Measurements from ENCODE around the gene CHRNB4.
"Not testable (repeated sequence)": the region's sequence is repeated elsewhere in the genome, so short reads cannot be mapped to it uniquely, and the experiment has no call there.

Gene CHRNB4, protein sequence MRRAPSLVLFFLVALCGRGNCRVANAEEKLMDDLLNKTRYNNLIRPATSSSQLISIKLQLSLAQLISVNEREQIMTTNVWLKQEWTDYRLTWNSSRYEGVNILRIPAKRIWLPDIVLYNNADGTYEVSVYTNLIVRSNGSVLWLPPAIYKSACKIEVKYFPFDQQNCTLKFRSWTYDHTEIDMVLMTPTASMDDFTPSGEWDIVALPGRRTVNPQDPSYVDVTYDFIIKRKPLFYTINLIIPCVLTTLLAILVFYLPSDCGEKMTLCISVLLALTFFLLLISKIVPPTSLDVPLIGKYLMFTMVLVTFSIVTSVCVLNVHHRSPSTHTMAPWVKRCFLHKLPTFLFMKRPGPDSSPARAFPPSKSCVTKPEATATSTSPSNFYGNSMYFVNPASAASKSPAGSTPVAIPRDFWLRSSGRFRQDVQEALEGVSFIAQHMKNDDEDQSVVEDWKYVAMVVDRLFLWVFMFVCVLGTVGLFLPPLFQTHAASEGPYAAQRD

DNA sequence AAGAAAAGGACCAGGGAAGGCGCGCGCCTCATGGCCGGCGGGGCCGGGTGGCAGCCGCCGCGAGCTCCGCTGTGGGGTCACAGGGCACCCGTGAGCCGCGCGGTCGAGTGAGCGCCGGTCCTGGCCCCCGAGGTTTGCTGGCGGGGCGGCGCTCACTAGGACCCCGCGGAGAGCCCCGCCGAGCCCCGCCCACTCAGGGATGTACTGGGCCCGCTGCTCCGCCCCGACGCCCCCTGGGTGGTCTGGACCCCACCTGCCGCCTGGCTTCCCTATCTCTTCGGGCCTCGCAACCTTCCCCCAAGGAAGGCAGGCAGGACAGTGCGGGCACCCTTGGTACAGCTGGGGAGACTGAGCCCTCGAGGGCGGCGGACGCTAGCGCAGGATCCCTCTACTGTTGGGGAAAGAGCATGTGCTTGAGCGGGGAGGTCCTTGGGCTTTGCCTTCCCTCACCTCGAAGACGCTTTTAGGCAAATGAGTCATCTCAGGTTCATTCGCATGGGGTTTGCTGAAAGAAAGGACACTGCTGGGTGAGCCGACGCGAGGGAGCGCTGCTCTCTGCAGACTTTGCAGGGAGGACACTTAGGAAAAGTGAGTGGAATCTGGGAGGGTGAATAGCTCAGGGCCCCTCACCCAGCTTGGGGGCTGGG, at the start of gene CHRNB4:
CHRNB4 (minus strand) TSS at position 109 of the 647 bp plus-strand sequence; CDS start at position 32, 77 bp downstream.
- no peak for DNase-seq (ENCODE audit: low read depth)

DNA sequence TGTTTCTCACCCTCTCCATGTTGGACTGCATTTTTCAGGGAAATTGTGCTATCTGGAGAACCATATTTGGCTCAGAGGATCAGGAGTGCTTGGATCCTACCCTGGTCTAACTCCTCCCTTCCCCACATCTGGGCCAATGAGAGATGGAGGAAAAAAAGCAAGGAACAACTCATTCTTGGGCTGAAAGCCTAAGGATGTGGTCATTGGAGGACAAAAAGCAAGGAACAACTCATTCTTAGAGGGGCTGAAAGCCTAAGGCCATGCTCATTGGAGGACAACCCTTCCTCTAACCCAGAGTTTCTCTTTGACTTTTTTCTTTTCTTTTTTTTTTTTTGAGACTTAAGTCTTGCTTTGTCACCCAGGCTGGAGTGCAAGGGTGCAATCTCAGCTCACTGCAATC, 48.6 kb upstream of the CHRNB4 start:
- DNase-seq (ENCODE audit: low read depth), result no peak

DNA sequence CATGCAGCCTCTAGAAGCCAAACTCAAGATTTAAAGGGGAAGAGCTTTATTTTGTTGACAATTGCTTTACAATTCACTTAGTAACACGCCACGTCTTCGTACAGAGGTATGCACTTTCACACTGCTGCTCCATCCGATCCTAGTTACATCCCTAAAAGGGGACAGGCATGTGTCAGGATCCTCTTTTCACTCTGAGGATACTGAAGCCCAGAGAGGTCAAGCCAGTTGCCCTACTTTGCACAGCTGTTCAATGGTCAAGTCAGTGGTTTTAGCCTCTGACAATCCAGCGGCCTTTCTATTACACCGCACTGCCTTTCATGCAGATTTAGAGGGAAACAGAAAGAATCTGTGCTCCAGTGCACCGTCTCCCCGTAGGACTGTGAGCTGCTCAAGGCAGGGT, 44.9 kb upstream of the CHRNB4 start:
- DNase-seq (ENCODE audit: low read depth), result no peak

DNA sequence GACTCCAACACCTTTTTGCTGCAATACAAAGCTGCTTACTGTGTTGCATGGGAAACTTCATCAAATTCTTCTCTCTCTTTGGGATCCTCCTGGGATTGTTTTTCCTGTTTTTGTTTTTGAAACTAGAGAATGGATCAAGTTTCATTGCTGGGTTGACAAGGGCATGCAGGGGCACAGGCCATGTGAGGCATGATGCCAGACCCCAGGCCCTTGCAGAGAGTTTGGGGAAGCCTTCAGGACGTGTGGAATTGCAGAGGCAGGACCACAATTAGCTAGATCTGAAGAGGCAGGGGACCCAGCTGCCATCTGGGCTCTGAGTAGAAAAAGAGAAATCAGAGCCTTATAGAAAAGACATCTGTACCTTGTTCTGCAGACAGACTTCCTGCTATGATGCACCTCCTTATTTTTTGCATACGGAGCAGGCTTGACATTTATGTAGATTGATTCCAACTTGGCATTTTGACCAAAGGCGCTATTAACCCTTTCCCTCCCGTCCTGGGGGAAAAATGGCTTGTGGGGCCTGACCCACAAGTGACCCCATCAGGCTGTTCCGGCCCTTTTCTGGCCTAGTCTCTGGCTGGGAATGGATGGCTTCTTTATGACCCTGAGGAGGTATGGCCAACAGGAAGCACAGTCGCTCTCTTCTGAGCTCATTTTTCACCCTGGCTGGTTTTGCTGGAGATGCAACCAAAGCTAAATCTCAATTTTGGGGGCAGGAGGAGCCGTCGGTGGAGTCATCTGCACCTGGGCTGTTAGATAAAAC, 44.3 kb upstream of the CHRNB4 start:
- DNase-seq (ENCODE audit: low read depth), result no peak

DNA sequence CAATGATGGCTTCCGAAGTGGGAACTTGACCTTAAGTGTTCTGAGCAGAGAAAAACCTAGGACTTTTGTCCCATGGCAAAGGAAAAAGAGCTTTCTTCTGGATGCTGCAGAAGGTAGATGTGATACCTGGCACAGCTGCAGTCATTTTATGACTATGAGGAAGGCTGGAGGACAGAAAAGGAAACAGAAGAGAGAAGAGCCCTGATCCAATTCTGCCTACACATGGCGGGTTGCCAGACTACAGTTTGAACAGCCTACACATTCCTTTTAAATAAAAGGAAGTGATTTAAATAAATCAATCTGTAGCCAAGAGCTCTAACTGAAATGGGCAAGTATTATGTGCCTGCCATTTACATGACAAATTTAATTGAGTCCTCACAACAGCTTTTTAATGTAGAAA, 43.6 kb upstream of the CHRNB4 start:
- DNase-seq (ENCODE audit: low read depth), result no peak

DNA sequence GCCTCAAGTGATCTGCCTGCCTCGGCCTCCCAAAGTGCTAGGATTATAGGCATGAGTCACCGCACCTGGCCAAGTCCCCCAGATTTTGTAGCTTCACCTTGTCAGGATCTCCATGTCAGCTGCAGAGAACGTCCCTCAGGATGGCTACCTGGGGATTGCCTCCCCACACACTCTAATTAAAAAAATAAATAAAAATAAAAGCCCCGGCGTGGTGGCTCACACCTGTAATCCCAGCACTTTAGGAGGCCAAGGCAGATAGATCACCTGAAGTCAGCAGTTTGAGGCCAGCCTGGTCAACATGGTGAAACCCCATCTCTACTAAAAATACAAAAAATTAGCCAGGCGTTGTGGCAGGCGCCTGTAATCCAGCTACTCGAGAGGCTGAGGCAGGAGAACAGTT, 42.6 kb upstream of the CHRNB4 start:
- DNase-seq (ENCODE audit: low read depth), result not testable (repeated sequence)

DNA sequence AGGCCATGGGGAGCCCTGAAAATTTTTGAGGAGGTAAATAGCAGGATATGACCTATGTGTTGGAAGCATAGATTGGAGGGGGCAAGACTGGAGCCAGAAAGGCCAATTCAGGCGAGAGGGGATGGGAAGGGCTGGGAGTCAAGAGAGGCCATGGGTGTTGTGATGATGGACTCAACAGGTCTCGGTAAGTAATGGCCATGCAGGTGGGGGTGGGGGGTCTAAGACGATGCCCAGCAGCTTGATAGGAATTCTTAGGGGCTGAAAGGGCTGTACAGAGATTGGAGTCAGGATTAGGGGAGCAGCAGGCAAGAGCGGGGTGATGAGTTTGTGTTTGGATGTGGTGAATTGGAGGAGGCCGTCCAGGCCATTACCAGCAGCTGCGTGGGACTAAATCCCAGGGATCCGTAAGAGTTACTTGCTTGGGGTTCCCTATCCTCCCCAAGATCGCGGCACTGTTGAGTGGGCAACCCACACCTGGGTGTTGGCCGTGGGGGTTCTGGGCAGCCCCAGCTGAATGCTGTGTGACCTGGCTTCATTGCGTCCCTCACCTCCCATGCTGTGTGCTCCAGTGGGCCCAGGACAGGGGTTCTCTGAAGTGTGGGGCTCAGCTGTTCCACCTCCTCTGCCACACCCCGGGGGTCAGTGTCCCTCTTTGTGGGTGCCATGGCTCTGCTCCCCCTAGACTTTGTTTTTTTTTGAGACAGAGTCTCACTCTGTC, 41.8 kb upstream of the CHRNB4 start:
- no peak for DNase-seq (ENCODE audit: low read depth)

DNA sequence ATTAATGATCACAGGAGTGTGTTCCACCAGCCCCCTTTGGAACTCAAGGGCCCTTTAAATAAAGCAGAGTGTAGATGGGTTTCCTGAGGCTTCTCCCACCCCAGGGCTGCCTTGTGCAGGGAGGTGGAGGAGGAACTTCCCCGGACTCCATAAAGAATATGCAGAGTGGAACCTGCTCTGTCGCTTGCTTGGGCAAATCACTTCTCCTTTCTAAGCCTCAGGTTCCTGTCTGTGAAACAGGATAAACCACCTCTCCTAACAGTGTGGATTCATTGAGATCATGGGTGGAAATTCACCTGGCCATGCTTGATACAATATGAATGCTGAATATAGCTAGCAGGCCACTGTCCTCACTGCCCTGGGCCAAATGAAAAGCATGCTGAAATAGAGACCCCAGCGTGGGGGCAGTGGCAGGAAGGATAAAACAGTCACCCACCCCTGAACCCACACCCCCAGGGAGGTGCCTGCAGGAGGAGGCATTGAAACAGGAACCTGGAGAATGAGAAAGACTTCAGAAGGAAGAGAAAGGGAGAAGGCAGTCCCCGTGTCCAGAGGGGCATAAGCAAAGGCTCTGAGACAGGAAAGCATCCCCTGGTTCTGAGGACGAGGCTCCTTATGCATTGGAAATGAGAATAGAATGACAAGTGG, 41.1 kb upstream of the CHRNB4 start:
- no peak for DNase-seq (ENCODE audit: low read depth)

DNA sequence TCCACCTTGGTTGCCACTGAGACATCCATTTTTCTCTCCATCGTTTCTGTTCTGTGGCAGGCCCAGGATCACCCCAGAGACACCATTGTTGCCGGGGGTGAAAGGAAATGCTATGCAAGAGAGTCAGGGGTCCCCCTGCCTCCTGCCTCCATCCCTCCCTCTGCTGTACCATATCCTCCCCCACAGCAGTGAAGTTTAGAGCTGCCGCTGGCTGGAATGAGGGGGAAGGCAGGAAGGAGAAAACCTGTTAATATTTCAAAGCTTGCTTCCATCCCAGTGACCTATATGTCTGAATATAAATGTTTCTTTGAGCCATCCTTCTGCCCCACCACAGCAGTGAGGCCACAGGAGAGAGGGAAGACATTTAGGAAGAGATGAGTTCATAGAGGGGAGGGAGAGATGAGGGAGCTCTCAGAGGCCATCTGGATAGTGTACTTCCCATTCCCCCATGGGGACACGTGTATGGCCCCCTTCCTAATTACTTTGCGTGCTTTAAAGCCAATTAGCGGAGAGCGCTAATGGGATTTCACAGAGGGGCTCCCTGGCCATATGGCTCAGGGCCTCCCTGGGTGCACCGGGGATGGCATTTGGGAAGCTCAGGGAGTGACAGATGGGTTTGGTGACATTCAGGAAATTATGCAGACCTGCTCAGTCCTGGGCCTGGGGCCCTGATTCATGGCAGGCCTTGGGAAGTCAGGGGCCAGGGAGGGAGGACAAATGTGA, 40.4 kb upstream of the CHRNB4 start:
- no peak for DNase-seq (ENCODE audit: low read depth)

DNA sequence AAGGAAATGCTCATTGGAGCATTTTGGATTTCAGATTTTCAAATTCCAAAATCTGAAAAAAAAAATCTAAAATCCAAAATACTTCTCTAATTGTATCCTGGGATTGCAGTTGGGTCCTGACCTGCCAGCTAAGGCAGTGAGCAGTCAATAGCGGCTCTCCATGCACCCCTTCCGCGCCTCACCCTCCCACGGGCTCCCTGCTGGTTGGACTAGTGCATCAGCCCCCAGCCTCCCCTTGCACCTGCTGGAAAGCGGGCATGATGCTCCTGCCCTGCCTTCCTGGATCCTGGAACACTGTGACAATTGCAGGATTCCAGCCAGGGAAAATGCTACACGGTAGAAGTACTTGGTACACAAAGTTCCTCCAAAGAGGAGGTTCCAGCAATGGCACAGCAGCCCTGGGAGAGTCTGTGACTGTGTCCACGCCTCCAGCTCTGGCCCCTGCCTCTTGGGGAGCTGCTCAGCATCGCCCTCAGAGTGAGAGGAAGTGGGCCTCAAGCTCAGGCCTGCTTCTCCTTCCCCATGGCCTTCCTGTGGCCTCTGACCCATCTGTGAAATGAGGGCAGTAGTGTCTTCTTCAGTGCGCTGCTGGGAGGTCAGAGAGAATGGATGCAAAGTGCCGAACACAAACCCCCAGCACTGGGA, 39.5 kb upstream of the CHRNB4 start:
- DNase-seq (ENCODE audit: low read depth), result no peak

DNA sequence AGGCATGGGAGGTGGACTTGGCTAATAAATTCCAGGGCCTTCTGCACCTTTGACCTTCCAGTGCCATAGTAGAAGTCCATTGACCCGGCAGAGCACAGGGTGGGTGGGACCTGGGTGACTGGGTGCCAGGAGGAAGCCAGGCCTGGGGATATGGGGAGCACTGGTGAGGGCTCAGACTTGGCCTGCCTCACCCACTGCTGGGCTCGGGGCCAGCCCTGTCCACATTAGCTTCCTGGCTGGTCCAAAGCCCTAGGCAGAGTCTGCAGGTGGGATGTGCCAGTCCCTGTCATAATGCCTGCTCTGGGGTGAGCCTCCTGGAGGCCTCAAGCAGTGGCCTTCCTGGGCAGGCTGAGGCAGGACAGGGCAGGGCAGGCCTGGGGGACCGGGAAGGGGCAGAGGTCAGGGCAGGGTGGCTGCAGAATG, 38.1 kb upstream of the CHRNB4 start:
- DNase-seq (ENCODE audit: low read depth), result no peak

DNA sequence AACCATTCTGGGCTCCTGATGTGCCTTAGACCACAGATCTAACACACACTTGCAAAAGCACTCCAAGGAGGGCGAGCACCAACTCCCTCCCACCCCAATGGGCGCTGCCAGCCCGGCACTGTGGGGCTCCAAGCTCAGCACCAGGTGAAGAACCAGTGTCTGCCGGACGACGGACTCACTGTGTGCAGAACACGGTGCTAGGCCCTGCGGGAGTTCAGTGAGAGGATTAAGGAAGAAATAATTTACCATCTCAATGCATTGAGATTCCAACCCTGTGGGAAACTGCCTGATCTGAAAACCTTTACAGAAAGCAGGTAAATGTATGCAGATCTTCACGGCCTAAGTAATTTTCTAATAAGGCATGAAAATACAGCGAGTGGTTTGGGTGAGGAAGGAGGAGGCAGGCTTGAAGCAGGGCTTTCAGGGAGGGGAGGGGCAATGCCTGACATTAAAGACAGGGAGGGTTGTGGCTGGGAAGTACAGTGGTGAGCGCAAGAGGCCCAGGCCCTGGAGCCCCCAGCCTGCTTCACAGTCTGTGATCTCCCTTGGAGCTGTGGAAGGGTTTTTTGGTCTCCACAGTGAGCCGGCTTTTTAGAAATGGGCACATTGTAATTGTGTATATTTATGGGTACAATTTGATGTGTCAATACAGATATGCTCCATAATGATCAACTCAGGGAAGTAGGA, 35.6 kb upstream of the CHRNB4 start:
- no peak for DNase-seq (ENCODE audit: low read depth)

DNA sequence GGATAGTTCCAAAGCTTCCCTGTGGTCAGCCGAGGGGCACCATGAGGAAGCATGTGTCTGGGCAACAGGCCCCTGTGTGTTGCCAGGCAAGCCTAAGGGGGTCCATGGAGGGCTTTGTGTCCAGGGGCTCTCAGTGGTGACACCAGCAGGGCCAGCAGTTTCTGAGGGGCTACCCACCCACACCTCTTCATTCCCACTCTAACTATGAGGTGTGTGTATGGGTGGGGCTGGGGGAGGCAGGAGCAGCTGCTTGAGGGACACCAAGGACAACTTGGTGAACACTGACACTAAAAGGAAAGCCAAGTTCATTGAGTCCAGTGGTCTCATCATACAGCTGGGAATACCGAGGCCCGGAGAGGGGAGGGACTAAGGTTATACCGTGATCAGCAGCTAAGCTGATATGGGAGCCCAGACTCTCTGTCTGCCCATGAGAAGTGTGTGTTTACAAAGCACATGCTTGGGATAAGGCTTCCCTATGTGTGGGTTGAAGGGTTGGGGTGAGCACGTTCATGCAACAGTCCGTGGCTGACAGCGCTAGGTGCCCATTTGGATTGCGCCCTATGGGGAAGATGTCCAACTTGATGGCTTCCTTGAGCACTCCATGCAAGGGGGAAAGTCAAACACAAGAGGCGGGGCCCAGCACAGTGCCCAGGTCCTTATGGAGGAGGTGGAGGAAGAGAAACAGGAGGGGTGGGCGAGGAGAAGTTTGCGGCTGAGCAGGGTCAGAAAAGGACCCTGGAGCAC, 34.8 kb upstream of the CHRNB4 start:
- DNase-seq (ENCODE audit: low read depth), result no peak

DNA sequence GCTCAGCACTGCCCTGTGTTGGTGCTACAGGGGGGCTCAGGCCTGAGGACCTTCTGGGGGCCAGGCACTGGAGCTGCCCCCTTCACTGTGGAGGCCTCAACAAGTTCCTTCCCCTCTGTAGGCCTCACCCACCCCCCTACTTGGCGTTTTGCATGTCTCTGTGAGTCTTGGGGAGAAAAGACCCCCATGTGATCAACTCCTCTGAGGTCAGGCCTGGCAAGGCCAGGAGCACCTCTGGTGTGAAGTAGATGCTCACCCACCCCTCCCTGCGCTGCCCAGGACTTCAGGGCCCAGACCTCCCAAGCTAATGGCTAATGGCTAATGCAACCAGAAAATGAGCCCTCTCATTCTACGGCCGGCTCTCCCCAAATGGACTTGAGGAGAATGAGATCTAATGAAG, 34.2 kb upstream of the CHRNB4 start:
- no peak for DNase-seq (ENCODE audit: low read depth)

DNA sequence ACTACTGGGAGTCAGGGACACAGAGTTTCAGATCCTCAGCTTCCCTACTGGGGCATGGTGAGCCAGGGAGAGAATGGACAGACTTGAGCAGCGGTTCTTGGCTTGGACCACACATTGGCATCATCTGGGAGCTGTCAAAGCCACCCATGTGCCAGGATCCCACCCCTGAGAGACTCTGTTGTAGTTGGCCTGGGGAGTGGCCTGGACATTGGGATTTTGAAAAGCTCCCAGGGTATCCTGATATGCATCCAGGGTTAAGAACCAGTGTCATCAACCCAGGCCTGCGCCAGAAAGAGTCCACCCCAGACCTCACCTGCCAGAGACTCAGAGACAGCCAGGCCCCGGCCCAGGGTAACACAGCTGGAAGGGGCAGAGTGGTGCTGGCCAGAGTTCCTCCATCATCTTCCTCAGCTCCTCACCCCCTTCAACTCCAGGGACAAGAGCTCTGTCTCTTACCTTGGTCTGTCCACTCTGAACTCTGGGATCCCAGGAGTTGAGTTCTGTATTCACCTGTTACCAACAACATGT, 33.0 kb upstream of the CHRNB4 start:
- DNase-seq (ENCODE audit: low read depth), result no peak

DNA sequence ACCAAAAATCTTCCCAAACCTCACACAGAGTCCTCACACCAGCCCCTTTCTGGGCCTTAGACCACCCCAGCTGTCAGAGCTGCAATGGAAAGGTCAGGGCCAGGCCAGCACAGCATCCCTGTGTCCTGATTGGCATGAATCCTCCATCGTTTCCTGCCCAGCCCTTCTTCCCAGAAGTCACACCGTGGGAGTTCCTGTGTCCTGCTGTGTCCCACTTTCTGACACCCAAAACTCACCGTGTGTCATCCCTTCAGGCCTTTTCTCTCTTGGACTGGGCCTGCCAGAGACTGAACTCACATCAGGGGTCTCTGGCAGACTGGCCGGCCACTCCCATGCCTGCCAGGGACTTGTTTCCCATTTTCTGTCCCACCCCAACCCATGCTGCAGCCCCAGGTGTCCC, 32.5 kb upstream of the CHRNB4 start:
- no peak for DNase-seq (ENCODE audit: low read depth)

DNA sequence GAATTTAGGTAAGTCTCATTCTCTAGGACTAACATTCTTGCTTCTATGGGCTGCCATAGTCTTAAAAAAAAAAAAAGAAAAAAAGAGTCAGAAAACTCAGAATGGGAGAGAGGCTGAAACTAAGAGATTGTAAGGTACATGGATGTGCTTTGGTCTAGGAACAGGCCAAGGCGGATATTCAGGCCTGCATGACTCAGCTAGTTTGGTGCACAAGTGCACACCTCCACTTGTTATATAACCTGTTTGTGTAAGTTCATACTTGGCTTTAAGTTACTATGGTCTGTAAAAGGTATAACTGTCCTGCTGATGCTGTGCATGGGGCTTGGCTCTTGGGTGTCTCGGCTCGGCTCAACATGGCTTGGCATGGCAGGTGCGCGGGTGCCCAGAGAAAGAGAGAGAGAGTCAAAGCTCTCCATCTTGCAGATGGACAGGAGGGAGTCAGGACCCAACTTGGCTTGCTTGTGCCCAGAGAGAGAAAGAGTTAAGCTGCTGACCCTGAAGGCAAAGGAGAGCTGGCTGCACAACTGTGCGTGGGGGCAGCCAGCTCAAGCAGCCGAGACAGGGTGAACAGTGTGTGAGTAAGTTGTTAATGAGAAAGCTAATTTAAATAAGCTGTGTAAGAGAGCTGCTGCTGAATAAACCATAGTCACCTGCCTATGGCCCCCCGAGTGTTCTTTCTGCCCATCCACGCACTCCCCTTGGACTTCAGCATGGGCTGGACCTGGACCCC, 31.4 kb upstream of the CHRNB4 start:
- DNase-seq (ENCODE audit: low read depth), result no peak

DNA sequence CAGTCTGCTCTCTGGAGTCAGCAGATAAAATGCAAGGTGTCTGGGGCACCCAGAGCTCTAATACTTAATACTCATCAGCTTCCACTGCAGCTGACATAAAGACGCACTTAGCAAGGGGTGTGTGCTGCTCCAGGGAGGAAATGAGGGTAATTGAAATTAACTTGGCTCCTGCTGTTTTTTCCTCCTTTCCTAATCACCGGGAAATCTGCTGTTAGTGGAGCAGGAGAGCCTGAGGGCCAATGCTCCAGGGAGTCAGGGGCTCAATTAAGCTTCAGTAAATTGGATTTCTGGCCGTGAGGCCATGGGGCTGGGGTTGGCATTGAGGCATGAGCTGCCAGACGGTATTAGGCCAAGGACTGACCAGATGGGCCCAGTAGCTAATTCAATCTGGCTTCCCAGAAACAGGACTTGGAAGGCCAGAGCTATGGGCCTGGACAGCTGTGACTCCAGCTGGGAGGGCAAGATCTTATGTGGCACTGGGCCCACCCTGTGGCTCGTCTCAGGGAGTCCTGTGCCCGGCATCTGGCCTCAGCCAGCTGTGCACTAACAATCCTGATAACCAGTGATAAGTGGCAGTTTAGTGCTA, 30.7 kb upstream of the CHRNB4 start:
- no peak for DNase-seq (ENCODE audit: low read depth)
